GM18498 (cell line): ENCODE measurements around the gene PLCG2.
"Not testable (repeated sequence)": the region's sequence is repeated elsewhere in the genome, so short reads cannot be mapped to it uniquely, and the experiment has no call there.

ENCODE experiments used
- ATAC-seq: cut with Tn5 transposase; IDR thresholded peaks from one replicate; pipeline ENCODE4 v1.9.1; 2021; ENCODE audit warnings: mild to moderate bottlenecking, moderate library complexity; ENCODE audit not compliant: unreplicated experiment

PLCG2 gene

DNA sequence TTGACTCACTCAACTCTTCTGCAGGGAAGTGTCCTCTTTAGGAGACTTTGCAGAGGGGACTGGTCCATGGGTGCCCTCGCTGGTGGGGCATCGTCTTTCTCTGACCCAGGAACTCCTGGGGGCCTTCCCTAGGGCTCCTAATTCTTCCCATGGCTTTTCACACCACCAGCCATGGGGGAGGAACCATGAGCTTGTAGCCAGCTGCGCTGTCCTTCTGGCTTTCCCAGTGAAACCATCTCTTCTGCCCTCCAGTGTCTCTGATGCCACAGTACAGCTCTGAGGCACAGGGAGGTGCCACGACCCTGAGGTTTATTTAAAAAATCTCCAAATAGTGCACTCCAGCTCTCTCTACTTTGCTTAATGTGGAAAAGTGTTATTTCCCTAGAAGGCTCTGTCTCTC lies 153.6 kb downstream of the PLCG2 start:
- ATAC-seq, result no peak

DNA sequence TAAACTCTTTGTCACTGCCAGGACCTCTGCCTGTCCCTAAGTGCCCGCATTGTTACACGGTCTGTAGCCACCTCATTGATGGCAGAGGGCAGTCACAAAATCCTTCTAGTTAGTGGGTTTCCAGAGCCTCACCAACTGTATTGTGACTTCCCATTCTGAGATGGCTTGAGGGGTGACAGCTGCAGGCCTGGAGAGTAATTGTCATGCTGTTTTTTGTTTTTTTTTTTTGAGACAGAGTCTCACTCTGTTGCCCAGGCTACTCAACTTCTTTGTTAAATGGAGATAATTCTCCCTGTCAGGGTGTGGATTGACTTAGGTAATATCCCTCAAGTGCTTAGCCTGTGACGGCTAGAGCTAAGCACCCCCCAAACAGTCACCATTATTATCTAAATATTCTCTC lies 154.3 kb downstream of the PLCG2 start:
- ATAC-seq, result no peak

DNA sequence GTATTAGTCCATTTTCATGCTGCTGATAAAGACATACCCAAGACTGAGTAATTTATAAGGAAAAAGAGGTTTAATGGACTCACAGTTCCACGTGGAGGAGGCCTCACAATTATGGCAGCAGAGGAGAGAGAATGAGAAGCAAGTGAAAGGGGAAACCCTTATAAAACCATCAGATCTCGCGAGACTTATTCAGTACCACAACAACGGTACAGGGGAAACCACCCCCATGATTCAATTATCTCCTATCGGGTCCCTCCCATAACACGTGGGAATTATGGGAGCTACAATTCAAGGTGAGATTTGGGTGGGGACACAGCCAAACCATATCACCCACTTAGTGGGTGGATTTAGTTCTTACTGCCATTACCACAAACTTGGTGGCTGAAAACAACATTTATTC lies 155.6 kb downstream of the PLCG2 start:
- ATAC-seq, result not testable (repeated sequence)

GRCh38 chr16:81936209-81937000 lies 157.3 kb downstream of the PLCG2 start:
- no peak for ATAC-seq

DNA sequence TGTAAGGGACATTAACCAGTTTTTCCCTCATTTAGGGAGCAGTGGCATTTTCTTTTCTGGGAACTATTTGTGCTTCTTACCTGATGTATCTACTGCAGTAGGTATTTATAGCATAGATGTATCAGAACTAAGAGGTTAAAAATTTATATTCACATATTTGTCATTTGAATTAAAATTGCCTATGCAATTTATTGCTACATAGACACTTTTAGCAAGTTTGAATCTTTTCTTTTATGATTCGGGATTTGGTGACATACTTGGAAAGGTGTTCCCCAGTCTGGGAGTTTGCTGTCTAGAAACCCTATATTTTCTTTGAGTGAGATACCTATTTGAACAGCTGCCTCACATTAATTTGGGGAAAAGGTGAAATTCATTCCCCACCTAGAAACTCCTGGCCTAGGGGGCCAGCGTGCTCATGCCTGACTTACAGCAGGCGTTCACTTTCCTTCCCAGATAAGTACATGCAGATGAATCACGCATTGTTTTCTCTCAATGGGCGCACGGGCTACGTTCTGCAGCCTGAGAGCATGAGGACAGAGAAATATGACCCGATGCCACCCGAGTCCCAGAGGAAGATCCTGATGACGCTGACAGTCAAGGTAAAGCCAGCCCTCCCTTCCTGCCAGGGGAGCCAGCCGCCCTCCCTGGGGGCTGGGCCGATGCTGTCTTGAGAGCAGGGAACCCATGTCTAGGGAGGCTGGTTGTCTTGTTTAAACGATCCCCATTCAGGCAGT lies 158.4 kb downstream of the PLCG2 start:
- ATAC-seq, result no peak

DNA sequence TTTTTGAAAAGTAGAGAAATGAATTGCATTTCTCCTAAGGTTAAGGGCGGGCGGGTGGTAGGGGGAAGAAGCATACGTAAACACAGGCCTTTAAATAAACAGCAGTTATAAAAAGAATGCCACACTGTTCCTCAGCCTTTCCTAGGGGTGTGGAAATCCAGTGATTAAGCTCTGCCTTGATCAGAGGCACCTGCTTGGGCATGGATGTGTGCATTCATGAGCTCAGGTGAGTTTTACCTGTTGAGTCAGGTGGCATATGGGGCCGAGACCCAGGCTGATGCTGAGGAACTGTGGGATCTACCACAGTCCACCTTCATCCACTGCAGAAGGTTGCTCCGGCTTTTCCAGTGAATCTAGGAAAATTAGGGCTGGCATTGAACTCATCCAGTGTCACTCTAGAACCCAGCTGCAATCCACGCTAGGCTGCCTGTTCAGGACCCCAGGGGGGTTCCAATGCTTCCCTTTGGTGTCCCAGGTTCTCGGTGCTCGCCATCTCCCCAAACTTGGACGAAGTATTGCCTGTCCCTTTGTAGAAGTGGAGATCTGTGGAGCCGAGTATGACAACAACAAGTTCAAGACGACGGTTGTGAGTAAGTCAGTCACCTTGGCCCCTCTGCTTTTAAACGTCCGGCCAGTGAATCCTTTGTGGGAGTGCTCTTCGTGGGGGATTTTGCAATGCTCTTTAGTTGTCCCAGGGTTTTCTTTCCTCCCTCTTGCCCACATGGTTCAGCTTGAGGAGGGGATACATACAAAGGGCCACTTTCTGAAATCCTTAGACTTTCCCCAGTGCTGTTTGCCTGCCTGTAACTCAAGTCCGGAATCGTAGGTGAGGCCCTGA lies 159.5 kb downstream of the PLCG2 start:
- ATAC-seq, result no peak

DNA sequence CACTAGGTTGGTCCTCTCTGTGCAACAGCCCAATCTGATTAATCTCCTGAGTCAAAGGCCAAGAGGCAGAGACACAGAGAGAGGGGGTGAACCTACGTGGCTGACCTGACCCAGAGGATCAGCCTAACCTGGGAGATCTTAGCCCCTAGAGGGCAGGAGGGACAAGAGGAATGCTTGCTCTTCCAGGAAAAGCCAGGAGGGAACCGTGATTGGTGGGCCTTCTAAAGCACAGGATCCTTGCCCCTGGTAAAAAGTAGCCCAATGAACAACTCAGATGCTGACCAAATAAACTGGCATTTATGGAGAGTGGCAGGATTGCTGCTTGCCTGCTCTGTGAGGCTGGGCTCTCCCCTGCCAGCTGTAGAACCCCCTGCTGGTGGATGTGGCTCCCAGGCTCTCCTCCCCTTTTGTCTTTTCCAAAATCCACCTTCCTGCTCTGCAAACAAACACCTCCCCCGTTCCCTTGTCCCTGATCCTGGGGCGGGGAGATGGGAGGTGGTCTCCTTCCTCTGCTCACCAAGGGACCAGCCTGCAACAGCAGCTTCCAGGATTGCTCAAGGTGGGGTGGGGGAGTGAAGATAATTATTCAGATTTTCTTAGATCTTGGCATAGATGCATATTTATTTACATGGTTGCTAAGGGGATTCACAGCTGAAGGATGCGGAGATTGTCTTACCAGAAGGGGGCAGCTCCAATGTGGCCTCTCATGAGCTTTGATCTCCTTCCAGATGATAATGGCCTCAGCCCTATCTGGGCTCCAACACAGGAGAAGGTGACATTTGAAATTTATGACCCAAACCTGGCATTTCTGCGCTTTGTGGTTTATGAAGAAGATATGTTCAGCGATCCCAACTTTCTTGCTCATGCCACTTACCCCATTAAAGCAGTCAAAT lies 160.3 kb downstream of the PLCG2 start:
- no peak for ATAC-seq

- ATAC-seq, result no peak
Observed at GRCh38 chr16:81940781-81941560, 161.9 kb downstream of the PLCG2 start.

DNA sequence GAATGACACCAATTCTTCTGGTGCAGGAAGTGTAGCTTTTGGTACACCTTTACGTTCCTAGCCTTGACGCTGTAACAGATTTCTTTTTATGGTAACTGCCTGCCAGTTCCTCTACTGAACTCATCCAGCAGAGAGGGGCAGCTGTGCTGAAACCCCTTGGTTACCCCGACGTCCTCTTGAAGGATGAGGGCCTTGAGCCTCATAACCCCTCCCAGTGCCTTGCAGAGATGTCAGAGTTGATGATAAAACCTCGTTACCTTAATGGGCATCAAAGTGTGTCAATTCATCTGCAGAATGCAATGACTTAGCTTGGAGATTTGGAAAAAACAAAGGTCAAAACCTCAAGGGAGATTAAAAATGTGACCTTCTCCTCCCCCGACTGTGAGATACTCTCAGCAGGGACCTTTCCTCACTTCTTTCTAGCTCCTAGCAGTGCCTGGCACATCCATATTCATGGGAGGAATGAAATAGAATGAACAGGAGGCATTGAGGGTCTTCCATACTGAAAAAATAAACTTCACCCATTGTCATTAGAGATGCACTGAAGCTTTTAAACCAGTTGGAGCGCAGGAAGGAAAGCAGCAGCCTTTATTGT lies 163.0 kb downstream of the PLCG2 start:
- no peak for ATAC-seq

GRCh38 chr16:81945665-81946064 lies 166.6 kb downstream of the PLCG2 start:
- ATAC-seq, result no peak

- ATAC-seq, result no peak
Observed at GRCh38 chr16:81946206-81946605, 167.1 kb downstream of the PLCG2 start.

DNA sequence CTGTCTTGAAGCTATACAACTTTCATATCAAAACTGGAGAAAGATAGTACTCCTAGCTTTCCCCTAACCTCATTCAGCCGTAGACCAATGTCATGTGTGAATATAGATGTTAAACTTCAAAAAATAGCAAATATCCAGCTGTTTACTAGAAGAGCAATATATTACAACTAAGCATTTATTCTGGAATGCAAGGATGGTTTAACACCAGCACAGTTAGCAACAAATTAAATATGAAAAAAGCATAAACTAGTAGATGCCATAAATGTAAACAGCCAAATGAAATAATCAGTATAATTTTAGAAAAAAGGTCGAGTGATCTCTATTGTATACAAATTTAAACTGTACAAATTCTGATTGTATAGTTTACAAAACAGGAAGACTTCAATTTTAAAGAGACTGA lies 172.5 kb downstream of the PLCG2 start:
- no peak for ATAC-seq

DNA sequence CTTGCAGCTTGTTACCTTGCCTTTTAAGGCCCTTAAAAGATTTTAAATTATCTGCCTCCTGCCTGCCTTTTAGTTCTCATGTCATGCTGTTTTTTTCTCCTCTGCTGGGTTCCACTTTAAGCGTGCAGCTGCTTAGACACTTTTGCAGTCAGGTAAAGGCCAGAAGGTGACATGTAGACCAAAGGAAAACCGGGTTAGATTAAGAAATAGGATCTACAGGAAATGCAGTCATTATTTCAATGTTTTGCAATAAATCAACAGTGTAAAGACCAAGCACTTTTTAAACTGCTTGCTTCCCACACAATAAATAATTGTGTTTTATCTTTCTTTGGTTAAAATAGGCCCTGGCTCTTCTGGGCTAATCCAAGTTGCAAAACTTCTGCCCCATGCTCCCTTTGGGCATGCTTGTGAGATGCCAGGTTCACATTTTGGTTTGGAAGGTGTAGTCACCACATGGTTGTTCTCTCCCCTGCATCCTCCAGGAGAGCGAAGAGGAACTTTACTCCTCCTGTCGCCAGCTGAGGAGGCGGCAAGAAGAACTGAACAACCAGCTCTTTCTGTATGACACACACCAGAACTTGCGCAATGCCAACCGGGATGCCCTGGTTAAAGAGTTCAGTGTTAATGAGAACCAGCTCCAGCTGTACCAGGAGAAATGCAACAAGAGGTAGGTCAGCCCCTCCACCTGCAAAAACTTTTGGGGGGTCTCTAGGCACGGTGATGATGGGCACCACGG lies 177.3 kb downstream of the PLCG2 start:
- no peak for ATAC-seq

DNA sequence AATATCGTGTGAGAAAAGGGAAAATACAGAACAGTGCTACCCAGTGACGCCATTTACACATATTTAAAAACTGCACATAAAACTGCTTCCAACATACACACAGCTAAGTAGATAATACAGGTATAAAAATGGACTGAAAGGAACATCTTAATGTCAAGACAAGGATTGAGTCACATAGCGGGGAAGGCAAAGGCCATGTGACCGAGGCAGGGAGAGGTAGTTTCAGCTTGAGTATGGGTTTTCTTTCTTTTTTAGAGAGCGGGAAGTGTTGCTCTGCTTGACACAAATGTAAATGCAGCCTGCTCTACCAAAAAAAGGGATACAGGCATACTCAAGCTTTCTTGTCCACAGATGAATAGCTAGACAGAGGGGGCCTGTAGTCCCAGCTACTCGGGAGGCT lies 185.7 kb downstream of the PLCG2 start:
- ATAC-seq, result no peak

DNA sequence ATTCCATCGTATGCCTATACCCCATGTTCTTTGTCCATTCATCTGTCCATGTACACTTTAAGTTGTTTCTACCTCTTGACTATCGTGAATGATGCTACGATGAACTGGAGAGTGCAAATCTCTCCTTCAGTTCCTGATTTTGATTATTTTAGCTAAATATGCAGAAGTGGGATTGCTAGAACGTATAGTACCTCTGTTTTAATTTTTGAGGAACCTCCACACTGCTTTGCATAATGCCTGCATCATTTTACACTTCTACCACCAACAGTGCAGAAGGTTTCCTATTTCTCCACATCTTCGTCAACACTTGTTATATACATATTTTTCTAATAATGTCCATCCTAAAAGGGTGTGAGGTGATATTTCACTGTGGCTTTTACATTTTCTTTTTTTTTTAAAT lies 188.3 kb downstream of the PLCG2 start:
- no peak for ATAC-seq

DNA sequence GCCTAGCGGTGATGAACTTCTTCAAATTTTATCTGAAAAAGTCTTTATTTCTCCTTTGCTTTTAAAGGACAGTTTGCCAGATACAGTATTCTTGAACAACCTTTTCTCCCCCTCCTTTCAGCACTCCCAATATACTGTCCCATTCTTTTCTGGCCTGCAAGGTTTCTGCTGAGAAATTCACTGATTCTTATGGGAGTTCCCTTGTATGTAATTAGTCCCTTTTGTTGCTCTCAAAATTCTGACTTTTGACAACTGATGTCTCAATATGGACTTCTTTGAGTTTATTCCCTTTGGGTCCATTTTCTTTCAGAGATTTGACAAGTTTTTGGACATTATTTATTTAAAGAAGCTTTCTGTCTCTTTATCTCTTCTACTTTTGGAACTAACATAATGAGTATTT lies 192.8 kb downstream of the PLCG2 start:
- ATAC-seq, result no peak

GRCh38 chr16:81973737-81974136 lies 194.6 kb downstream of the PLCG2 start:
- no peak for ATAC-seq

DNA sequence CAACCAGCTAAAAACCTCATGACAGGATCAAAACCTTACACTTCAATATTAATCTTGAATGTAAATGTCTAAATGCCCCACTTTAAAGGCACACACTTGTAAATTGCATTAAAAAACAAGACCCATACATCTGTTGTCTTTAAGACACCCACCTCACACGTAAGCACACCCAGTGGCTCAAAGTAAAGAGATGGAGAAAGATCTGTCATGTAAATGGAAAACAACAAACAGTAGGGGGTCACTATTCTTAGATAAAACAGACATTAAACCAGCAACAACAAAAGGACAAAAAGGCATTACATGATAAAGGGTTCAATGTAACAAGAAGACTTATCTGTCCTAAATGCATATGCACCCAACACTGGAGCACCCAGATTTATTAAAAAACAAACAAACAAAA lies 196.5 kb downstream of the PLCG2 start:
- ATAC-seq, result no peak
